Effector memory CD4-positive, alpha-beta T cell (primary cell): ENCODE results near the gene ARHGAP8.

ENCODE experiments used
- DNase-seq, 3 donors: peaks; one replicate each; pipeline ENCODE4 v3.0.0-alpha.2; 2020
- H3K27ac ChIP-seq: 2 replicates; pipeline ENCODE4 v1.7.0; 2013; ENCODE audit warnings: mild to moderate bottlenecking, low read length, moderate library complexity; ENCODE audit not compliant: insufficient read depth, poor library complexity, severe bottlenecking
- H3K27me3 ChIP-seq: replicated peaks from 2 replicates; pipeline ENCODE4 v1.7.0; 2013; ENCODE audit warnings: mild to moderate bottlenecking, low read length; ENCODE audit not compliant: insufficient read depth, control insufficient read depth, poor library complexity, severe bottlenecking
- H3K36me3 ChIP-seq: 2 replicates; pipeline ENCODE4 v1.7.0; 2013; ENCODE audit warnings: mild to moderate bottlenecking, low read length, moderate library complexity; ENCODE audit not compliant: control insufficient read depth, insufficient read depth
- H3K4me1 ChIP-seq: 2 replicates; pipeline ENCODE4 v1.7.0; 2013; ENCODE audit warnings: low read length, mild to moderate bottlenecking; ENCODE audit not compliant: control insufficient read depth, insufficient read depth, poor library complexity, severe bottlenecking
- H3K4me3 ChIP-seq: 2 replicates; pipeline ENCODE4 v1.7.0; 2013; ENCODE audit warnings: low read length, low read depth, mild to moderate bottlenecking; ENCODE audit not compliant: insufficient read depth, poor library complexity, severe bottlenecking
- H3K9me3 ChIP-seq: 2 replicates; pipeline ENCODE4 v1.7.0; 2013; ENCODE audit warnings: mild to moderate bottlenecking, low read length, moderate library complexity; ENCODE audit not compliant: control insufficient read depth

Gene ARHGAP8

GRCh38 chr22:44862281-44862680 is 109.9 kb downstream of the ARHGAP8 start:
- no peak overlapping the region for H3K27ac ChIP-seq
- no peak overlapping the region for H3K4me3 ChIP-seq
- no peaks in the 10 kb centered on the region for H3K9me3 ChIP-seq
- no peaks in the 10 kb centered on the region for H3K36me3 ChIP-seq
- H3K4me1 ChIP-seq = no peaks in the 10 kb centered on the region
- no peak for DNase-seq
- no peaks in the 10 kb centered on the region for H3K27me3 ChIP-seq

- H3K4me1 ChIP-seq = no peaks in the 10 kb centered on the region
- H3K9me3 ChIP-seq = no peaks in the 10 kb centered on the region
- DNase-seq = no peak
- H3K36me3 ChIP-seq = no peaks in the 10 kb centered on the region
- H3K4me3 ChIP-seq = no peak overlapping the region
- H3K27me3 ChIP-seq = no peaks in the 10 kb centered on the region
- no peak overlapping the region for H3K27ac ChIP-seq
These were observed 110.8 kb downstream of the ARHGAP8 start for GRCh38 chr22:44862981-44863860.

- no peaks in the 10 kb centered on the region for H3K36me3 ChIP-seq
- H3K4me3 ChIP-seq = no peak overlapping the region
- H3K27ac ChIP-seq = no peak overlapping the region
- no peaks in the 10 kb centered on the region for H3K9me3 ChIP-seq
- no peaks in the 10 kb centered on the region for H3K4me1 ChIP-seq
- no peak for DNase-seq
- H3K27me3 ChIP-seq = no peaks in the 10 kb centered on the region
These were observed 113.0 kb downstream of the ARHGAP8 start for GRCh38 chr22:44865193-44866057.

GRCh38 chr22:44869196-44869595 is 116.8 kb downstream of the ARHGAP8 start:
- no peak for DNase-seq
- no peaks in the 10 kb centered on the region for H3K9me3 ChIP-seq
- H3K27ac ChIP-seq = no peak overlapping the region
- no peaks in the 10 kb centered on the region for H3K27me3 ChIP-seq
- no peaks in the 10 kb centered on the region for H3K36me3 ChIP-seq
- no peak overlapping the region for H3K4me3 ChIP-seq
- no peaks in the 10 kb centered on the region for H3K4me1 ChIP-seq

GRCh38 chr22:44870021-44870420 is 117.6 kb downstream of the ARHGAP8 start:
- H3K36me3 ChIP-seq = no peaks in the 10 kb centered on the region
- H3K27ac ChIP-seq = no peak overlapping the region
- no peak overlapping the region for H3K4me3 ChIP-seq
- H3K27me3 ChIP-seq = no peaks in the 10 kb centered on the region
- DNase-seq = no peak
- H3K9me3 ChIP-seq = no peaks in the 10 kb centered on the region
- no peaks in the 10 kb centered on the region for H3K4me1 ChIP-seq

- DNase-seq = no peak
- H3K36me3 ChIP-seq = no peaks in the 10 kb centered on the region
- H3K9me3 ChIP-seq = no peaks in the 10 kb centered on the region
- no peak overlapping the region for H3K4me3 ChIP-seq
- H3K4me1 ChIP-seq = no peaks in the 10 kb centered on the region
- H3K27ac ChIP-seq = no peak overlapping the region
- H3K27me3 ChIP-seq = no peaks in the 10 kb centered on the region
These were observed 119.4 kb downstream of the ARHGAP8 start for GRCh38 chr22:44871782-44872181.

- Histone ChIP-seq H3K27me3 (no peaks in the 10 kb centered on the region), H3K9me3 (no peaks in the 10 kb centered on the region), H3K4me1 (no peaks in the 10 kb centered on the region), H3K36me3 (no peaks in the 10 kb centered on the region), H3K27ac (no peak overlapping the region), H3K4me3 (no peak overlapping the region)
- DNase-seq = no peak
These were observed 124.5 kb downstream of the ARHGAP8 start for GRCh38 chr22:44876921-44877320.

- Histone ChIP-seq H3K36me3 (no peaks in the 10 kb centered on the region), H3K9me3 (no peaks in the 10 kb centered on the region), H3K4me3 (no peak overlapping the region), H3K27ac (no peak overlapping the region), H3K4me1 (no peaks in the 10 kb centered on the region), H3K27me3 (no peaks in the 10 kb centered on the region)
- no peak for DNase-seq
These were observed 126.3 kb downstream of the ARHGAP8 start for GRCh38 chr22:44878483-44879300.

GRCh38 chr22:44879301-44879680 is 126.9 kb downstream of the ARHGAP8 start:
- no peaks in the 10 kb centered on the region for H3K27me3 ChIP-seq
- H3K4me3 ChIP-seq = no peak overlapping the region
- no peaks in the 10 kb centered on the region for H3K4me1 ChIP-seq
- H3K36me3 ChIP-seq = no peaks in the 10 kb centered on the region
- no peak overlapping the region for H3K27ac ChIP-seq
- no peaks in the 10 kb centered on the region for H3K9me3 ChIP-seq
- no peak for DNase-seq
